H1 (cell line): ENCODE measurements around the gene PLEKHO1. TPM values are rescaled to one million over a fixed set of nuclear protein-coding genes. Genes with fewer than 3 reads are reported as not detected.

ENCODE experiments used
- CTCF ChIA-PET: fragments of 300-600 bp; sonication (Branson Sonifier 250); formaldehyde crosslinking; loops from one replicate; lab custom pipeline; 2021; ENCODE audit not compliant: partially characterized antibody; lab: Charles Lee
- POLR2A ChIA-PET: fragments of 300-600 bp; sonication (Branson Sonifier 250); formaldehyde crosslinking; loops from one replicate; lab custom pipeline; 2021; ENCODE audit warnings: inconsistent platforms; ENCODE audit not compliant: partially characterized antibody; lab: Charles Lee
- DNase-seq, 2 experiments: peaks; one replicate each; pipeline versions ENCODE4 v3.0.0 to v3.0.0-alpha.2; 2010 to 2022; ENCODE audit warnings: low spot score in 2 of 2, low read depth in 1 of 2, mixed read lengths in 1 of 2
- FAIRE-seq: peaks from 2 replicates; lab custom pipeline; 2011; peaks lifted over from hg19 to GRCh38; lab: Jason Lieb, UNC
- H2AFZ ChIP-seq: 2 replicates; pipeline ENCODE4 v1.8.1; 2012; ENCODE audit warnings: low read length, inconsistent platforms
- H2AK5ac ChIP-seq: 2 replicates; pipeline ENCODE4 v1.6.1; 2013; ENCODE audit warnings: low read depth, low read length
- H2BK120ac ChIP-seq: replicated peaks from 2 replicates; pipeline ENCODE3; 2013; ENCODE audit warnings: low read depth, low read length, inconsistent platforms
- H2BK12ac ChIP-seq: 2 replicates; pipeline ENCODE4 v1.6.1; 2013; ENCODE audit warnings: low read depth, low read length
- H2BK15ac ChIP-seq: 2 replicates; pipeline ENCODE4 v1.6.1; 2013; ENCODE audit warnings: low read length
- H2BK20ac ChIP-seq: 2 replicates; pipeline ENCODE4 v1.6.1; 2013; ENCODE audit warnings: low read length
- H2BK5ac ChIP-seq: 2 replicates; pipeline ENCODE4 v1.6.1; 2013; ENCODE audit warnings: low read depth, low read length
- H3K14ac ChIP-seq: 2 replicates; pipeline ENCODE4 v1.6.1; 2013; ENCODE audit warnings: inconsistent platforms; ENCODE audit not compliant: insufficient read length
- H3K18ac ChIP-seq: 2 replicates; pipeline ENCODE4 v1.6.1; 2013; ENCODE audit warnings: low read length; ENCODE audit errors: extremely low read depth
- H3K23ac ChIP-seq: 2 replicates; pipeline ENCODE4 v1.6.1; 2013; ENCODE audit warnings: inconsistent platforms; ENCODE audit not compliant: insufficient read length
- H3K23me2 ChIP-seq: 2 replicates; pipeline ENCODE4 v1.6.1; 2013; ENCODE audit warnings: low read depth, low read length
- H3K27ac ChIP-seq: 2 replicates; pipeline ENCODE4 v1.6.1; 2011; ENCODE audit warnings: low read depth, low read length, inconsistent platforms
- H3K27me3 ChIP-seq, 4 experiments: replicated peaks in 1 of 4; 1 replicate in 1 of 4; 2 replicates in 3 of 4; pipeline versions ENCODE4 v1.6.1 to v1.8.1; 2011 to 2013; ENCODE audit warnings: low read length in 3 of 4, mild to moderate bottlenecking in 3 of 4, inconsistent platforms in 2 of 4, mixed read lengths in 2 of 4, moderate library complexity in 1 of 4; ENCODE audit not compliant: control insufficient read depth in 3 of 4, insufficient read depth in 3 of 4; ENCODE audit errors: extremely low read depth in 1 of 4
- H3K36me3 ChIP-seq, 4 experiments: 2 replicates each; pipeline versions ENCODE4 v1.6.1 to v1.8.1; 2011 to 2013; ENCODE audit warnings: mild to moderate bottlenecking in 4 of 4, low read length in 3 of 4, moderate library complexity in 2 of 4, control low read depth in 1 of 4, inconsistent platforms in 1 of 4; ENCODE audit not compliant: insufficient read depth in 4 of 4, control insufficient read depth in 2 of 4
- H3K4ac ChIP-seq: replicated peaks from 2 replicates; pipeline ENCODE3; 2013; ENCODE audit warnings: low read length, low read depth, mixed read lengths, inconsistent platforms; ENCODE audit not compliant: insufficient read length
- H3K4me1 ChIP-seq, 4 experiments: replicated peaks in 1 of 4; 1 replicate in 1 of 4; 2 replicates in 3 of 4; pipeline versions ENCODE4 v1.6.1 to v1.8.1; 2011 to 2013; ENCODE audit warnings: low read length in 3 of 4, inconsistent platforms in 2 of 4, mixed read lengths in 1 of 4; ENCODE audit not compliant: insufficient read depth in 4 of 4, control insufficient read depth in 3 of 4
- H3K4me2 ChIP-seq, 2 experiments: 2 replicates each; pipeline versions ENCODE4 v1.6.1 to v1.8.1; 2011 to 2013; ENCODE audit warnings: low read depth in 2 of 2, low read length in 2 of 2, control low read depth in 1 of 2, inconsistent platforms in 1 of 2, mild to moderate bottlenecking in 1 of 2; ENCODE audit not compliant: insufficient read depth in 1 of 2
- H3K4me3 ChIP-seq, 4 experiments: fragments of 200-600, 300-600 bp in 1 of 4; sonication (generic), shearing (Covaris generic), sonication (Bioruptor Twin) in 1 of 4; 2 replicates each; pipeline versions ENCODE4 v1.5.1 to v1.8.1; 2011 to 2016; ENCODE audit warnings: low read length in 4 of 4, low read depth in 3 of 4, control low read depth in 2 of 4, inconsistent platforms in 2 of 4, mild to moderate bottlenecking in 2 of 4, mixed read lengths in 1 of 4, moderate library complexity in 1 of 4; ENCODE audit not compliant: insufficient read depth in 2 of 4; ENCODE audit errors: extremely low read depth in 1 of 4
- H3K56ac ChIP-seq: replicated peaks from 2 replicates; pipeline ENCODE3; 2013; ENCODE audit warnings: low read depth, mild to moderate bottlenecking, mixed read lengths, low read length, inconsistent platforms; ENCODE audit not compliant: insufficient read length
- H3K79me1 ChIP-seq: 2 replicates; pipeline ENCODE4 v1.6.1; 2013; ENCODE audit warnings: low read depth, low read length, control low read depth
- H3K79me2 ChIP-seq, 2 experiments: 2 replicates each; pipeline versions ENCODE4 v1.6.1 to v1.8.1; 2012 to 2013; ENCODE audit warnings: low read length in 2 of 2, mild to moderate bottlenecking in 2 of 2, inconsistent platforms in 1 of 2; ENCODE audit not compliant: insufficient read depth in 2 of 2, control insufficient read depth in 1 of 2
- H3K9ac ChIP-seq, 4 experiments: replicated peaks in 1 of 4; 1 replicate in 1 of 4; 2 replicates in 3 of 4; pipeline versions ENCODE4 v1.6.1 to v1.8.1; 2011 to 2013; ENCODE audit warnings: low read depth in 3 of 4, low read length in 3 of 4, control low read depth in 2 of 4, mild to moderate bottlenecking in 2 of 4, moderate library complexity in 2 of 4, inconsistent platforms in 1 of 4; ENCODE audit errors: extremely low read depth in 1 of 4
- H3K9me3 ChIP-seq, 2 experiments: 2 replicates each; pipeline versions ENCODE4 v1.6.1 to v1.8.1; 2012 to 2013; ENCODE audit warnings: mild to moderate bottlenecking in 2 of 2, moderate library complexity in 2 of 2, control low read depth in 1 of 2, inconsistent platforms in 1 of 2, low read depth in 1 of 2, low read length in 1 of 2, mixed read lengths in 1 of 2; ENCODE audit not compliant: insufficient read depth in 2 of 2
- H4K20me1 ChIP-seq, 2 experiments: replicated peaks in 1 of 2; 2 replicates each; pipeline versions ENCODE3 to v1.8.1; 2011 to 2013; ENCODE audit warnings: inconsistent platforms in 2 of 2, low read length in 2 of 2, mild to moderate bottlenecking in 1 of 2; ENCODE audit not compliant: insufficient read depth in 2 of 2, control insufficient read depth in 1 of 2
- H4K5ac ChIP-seq: 2 replicates; pipeline ENCODE4 v1.6.1; 2013; ENCODE audit warnings: low read length, low read depth, mixed read lengths, inconsistent platforms; ENCODE audit not compliant: insufficient read length
- H4K8ac ChIP-seq: 2 replicates; pipeline ENCODE4 v1.8.0; 2013; ENCODE audit warnings: mild to moderate bottlenecking, moderate library complexity, low read length, inconsistent platforms; ENCODE audit not compliant: insufficient read depth; ENCODE audit errors: extremely low read depth
- H4K91ac ChIP-seq: replicated peaks from 2 replicates; pipeline ENCODE3; 2013; ENCODE audit warnings: low read length, mixed read lengths, inconsistent platforms; ENCODE audit not compliant: insufficient read length
- CHD1 ChIP-seq: IDR thresholded peaks from 2 replicates; pipeline ENCODE4 v1.6.1; 2012; ENCODE audit warnings: low read depth, low read length, improper control_type of control experiment
- MAX ChIP-seq: IDR thresholded peaks from 2 replicates; pipeline ENCODE4 v1.6.1; 2012; ENCODE audit warnings: inconsistent platforms
- NRF1 ChIP-seq: IDR thresholded peaks from 2 replicates; pipeline ENCODE4 v1.6.1; 2011; ENCODE audit warnings: mild to moderate bottlenecking, low read depth, low read length, improper control_type of control experiment
- SP2 ChIP-seq: IDR thresholded peaks from 2 replicates; pipeline ENCODE4 v1.6.1; 2012; ENCODE audit warnings: mild to moderate bottlenecking, low read length, inconsistent platforms
- WGBS, 2 experiments: shearing (Covaris generic) in 1 of 2; methylation state at CpG; one replicate each; pipeline versions ENCODE4 v1.1.6 to v1.1.7; 2013 to 2015; ENCODE audit warnings: low lambda C conversion rate in 2 of 2, mixed read lengths in 2 of 2, inconsistent platforms in 1 of 2, low coverage in 1 of 2, missing lambda C conversion rate in 1 of 2; ENCODE audit not compliant: insufficient replicate concordance in 2 of 2, insufficient coverage in 1 of 2, insufficient read length in 1 of 2; ENCODE audit errors: extremely low coverage in 1 of 2, missing lambda C conversion rate in 1 of 2; 5-methylcytosine and 5-hydroxymethylcytosine counted together
- polyA plus RNA-seq, 7 experiments: library from polyadenylated mRNA; depleted of rRNA in 3 of 7; stranded (reverse) in 5 of 7; unstranded in 2 of 7; fragments of >200 nt in 5 of 7; fragments of 200-250 nt in 2 of 7; gene quantifications; 1 replicate in 5 of 7; 2 replicates in 1 of 7; 4 replicates in 1 of 7; pipeline versions ENCODE4 v1.2.1 to v1.2.3, GENCODE V29; 2011 to 2013; ENCODE audit warnings: missing spikeins in 2 of 7, mixed read lengths in 2 of 7
- total RNA-seq: library from RNA; stranded (reverse); fragmentation: NEBNext Ultra II Directional; extraction: Animal tissue kit (Norgen Biotek cat#: 25700); gene quantifications from 2 replicates; pipeline ENCODE4 v1.2.1, GENCODE V29; 2021

PLEKHO1 gene
- total and polyA plus RNA-seq, 2 of the 8 experiments (the other 6 are each of a cell fraction or from before 2014, with no cell fraction given): 23.2 to 37.0 TPM

GRCh38 chr1:150126811-150127210 is 22.9 kb upstream of the PLEKHO1 start:
- Histone ChIP-seq H3K4me3 (no peak overlapping the region), H4K91ac (no peak overlapping the region), H3K4me1 (no peaks in the 10 kb centered on the region), H3K56ac (no peak overlapping the region), H3K9ac (no peak overlapping the region), H2AFZ (no peak overlapping the region), H2AK5ac (no peak overlapping the region), H3K79me1 (no peaks in the 10 kb centered on the region), H4K20me1 (no peaks in the 10 kb centered on the region), H2BK15ac (no peak overlapping the region), H3K4me2 (no peak overlapping the region), H3K79me2 (no peaks in the 10 kb centered on the region), H3K27ac (no peak overlapping the region), H4K5ac (no peak overlapping the region), H2BK12ac (no peak overlapping the region), H3K23me2 (no peaks in the 10 kb centered on the region), H3K27me3 (no peaks in the 10 kb centered on the region), H4K8ac (no peak overlapping the region), H3K23ac (no peak overlapping the region), H3K9me3 (no peaks in the 10 kb centered on the region), H3K14ac (no peak overlapping the region), H2BK20ac (no peak overlapping the region), H2BK5ac (no peak overlapping the region), H3K36me3 (no peaks in the 10 kb centered on the region; a peak in 1 of 8 replicates), H3K4ac (no peak overlapping the region), H3K18ac (no peak overlapping the region), H2BK120ac (no peak overlapping the region)
- DNase-seq (no peak), FAIRE-seq (no peak)
- no peak for TF ChIP-seq MAX
- TF ChIP-seq SP2: no peak
- no peak for TF ChIP-seq CHD1
- TF ChIP-seq NRF1: no peak
- WGBS, 2 experiments: 89% methylated on average over 2 of the region's 2 CpGs; no CpG with 5 or more reads in 1 of the 2 experiments
- CTCF ChIA-PET: interaction anchor here (1.4 kb wide), 1 partner anchor 16 kb away, joined by 5 read pairs; no protein-coding TSS in a partner anchor
- POLR2A ChIA-PET: no interaction called here
